Parathyroid adenoma (tissue), 2 donors: ENCODE results near the gene WWOX.

Experiments used
- H2AFZ ChIP-seq: fragments of 300-600 bp; sonication (generic); one replicate; pipeline ENCODE4 v1.7.0; 2017; ENCODE audit warnings: antibody characterized with exemption, mild to moderate bottlenecking
- H3K27ac ChIP-seq: fragments of 300-600 bp; sonication (generic); one replicate; pipeline ENCODE4 v1.7.0; 2017
- H3K27me3 ChIP-seq: fragments of 300-600 bp; sonication (generic); one replicate; pipeline ENCODE4 v1.7.0; 2017; ENCODE audit warnings: low read length; ENCODE audit not compliant: control insufficient read depth, insufficient read depth
- H3K36me3 ChIP-seq: fragments of 300-600 bp; sonication (generic); one replicate; pipeline ENCODE4 v1.7.0; 2017; ENCODE audit warnings: low read length; ENCODE audit not compliant: control insufficient read depth, insufficient read depth
- H3K4me1 ChIP-seq: fragments of 300-600 bp; sonication (generic); one replicate; pipeline ENCODE4 v1.7.0; 2017; ENCODE audit warnings: control low read depth
- H3K4me2 ChIP-seq: fragments of 300-600 bp; sonication (generic); one replicate; pipeline ENCODE4 v1.7.0; 2017; ENCODE audit warnings: low read length
- H3K4me3 ChIP-seq: fragments of 300-600 bp; sonication (generic); one replicate; pipeline ENCODE4 v1.7.0; 2017; ENCODE audit warnings: low read depth, low read length
- H3K79me2 ChIP-seq: fragments of 300-600 bp; sonication (generic); one replicate; pipeline ENCODE4 v1.7.0; 2017; ENCODE audit warnings: control low read depth
- H3K9ac ChIP-seq: fragments of 300-600 bp; sonication (generic); one replicate; pipeline ENCODE4 v1.7.0; 2017; ENCODE audit warnings: mild to moderate bottlenecking
- H3K9me3 ChIP-seq: fragments of 300-600 bp; sonication (generic); one replicate; pipeline ENCODE4 v1.7.0; 2017; ENCODE audit warnings: low read length; ENCODE audit not compliant: control insufficient read depth
- TF ChIP-seq, protein P1 (sequence below): fragments of 300-600 bp; sonication (generic); IDR thresholded peaks from one replicate; pipeline ENCODE4 v1.7.0; 2017; ENCODE audit warnings: antibody characterized with exemption, mild to moderate bottlenecking
- donor health status: primary hyperparathyroidism.

The WWOX gene

DNA sequence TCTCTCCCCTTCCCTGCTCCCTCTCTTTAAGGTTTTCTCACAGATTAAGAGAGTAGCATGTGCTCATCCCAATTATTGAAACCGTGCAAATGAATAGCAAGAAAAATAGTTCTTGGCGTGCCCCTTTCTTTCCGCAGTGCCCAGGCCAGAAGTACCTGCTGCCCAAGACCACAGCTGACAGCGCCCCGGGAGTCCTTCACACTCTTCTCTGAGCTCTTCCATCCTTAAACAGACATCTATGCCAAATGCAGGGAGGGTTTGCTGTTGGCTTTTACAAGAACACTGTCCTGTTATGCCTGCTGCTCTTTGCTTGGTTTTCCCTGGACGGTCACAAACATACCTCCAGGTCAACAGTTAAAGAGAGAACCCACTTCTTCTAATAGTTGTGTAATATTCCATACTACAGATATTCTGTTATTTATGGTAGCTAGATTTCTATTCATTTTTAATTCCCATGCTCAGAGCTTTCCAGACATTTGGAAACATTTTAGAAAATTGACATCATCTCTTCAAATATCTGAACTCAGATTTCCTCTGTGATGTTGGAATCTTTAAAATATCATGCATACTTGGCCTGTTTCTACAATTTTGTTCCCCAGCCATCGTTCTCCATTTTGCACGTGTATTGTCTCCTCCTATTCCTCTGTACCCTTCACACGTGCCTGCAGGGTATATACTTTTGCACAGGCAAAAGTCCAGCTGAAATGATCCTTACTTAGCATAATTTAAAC, 416.7 kb downstream of the WWOX start:
- Histone ChIP-seq H3K27me3 (no peaks in the 10 kb centered on the region), H3K4me3 (no peak overlapping the region), H2AFZ (no peak overlapping the region), H3K4me2 (no peak overlapping the region), H3K36me3 (no peaks in the 10 kb centered on the region), H3K79me2 (no peaks in the 10 kb centered on the region), H3K4me1 (peaks cover 4% of the 10 kb centered on the region), H3K9ac (no peak overlapping the region), H3K9me3 (no peaks in the 10 kb centered on the region), H3K27ac (no peak overlapping the region)
- TF ChIP-seq, protein P1, sequence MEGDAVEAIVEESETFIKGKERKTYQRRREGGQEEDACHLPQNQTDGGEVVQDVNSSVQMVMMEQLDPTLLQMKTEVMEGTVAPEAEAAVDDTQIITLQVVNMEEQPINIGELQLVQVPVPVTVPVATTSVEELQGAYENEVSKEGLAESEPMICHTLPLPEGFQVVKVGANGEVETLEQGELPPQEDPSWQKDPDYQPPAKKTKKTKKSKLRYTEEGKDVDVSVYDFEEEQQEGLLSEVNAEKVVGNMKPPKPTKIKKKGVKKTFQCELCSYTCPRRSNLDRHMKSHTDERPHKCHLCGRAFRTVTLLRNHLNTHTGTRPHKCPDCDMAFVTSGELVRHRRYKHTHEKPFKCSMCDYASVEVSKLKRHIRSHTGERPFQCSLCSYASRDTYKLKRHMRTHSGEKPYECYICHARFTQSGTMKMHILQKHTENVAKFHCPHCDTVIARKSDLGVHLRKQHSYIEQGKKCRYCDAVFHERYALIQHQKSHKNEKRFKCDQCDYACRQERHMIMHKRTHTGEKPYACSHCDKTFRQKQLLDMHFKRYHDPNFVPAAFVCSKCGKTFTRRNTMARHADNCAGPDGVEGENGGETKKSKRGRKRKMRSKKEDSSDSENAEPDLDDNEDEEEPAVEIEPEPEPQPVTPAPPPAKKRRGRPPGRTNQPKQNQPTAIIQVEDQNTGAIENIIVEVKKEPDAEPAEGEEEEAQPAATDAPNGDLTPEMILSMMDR: no peak

GRCh38 chr16:78519896-78520295, 420.4 kb downstream of the WWOX start:
- TF ChIP-seq, protein P1: no peak
- Histone ChIP-seq H3K4me3 (no peak overlapping the region), H3K4me1 (no peaks in the 10 kb centered on the region), H3K36me3 (no peaks in the 10 kb centered on the region), H3K79me2 (no peaks in the 10 kb centered on the region), H3K27ac (no peak overlapping the region), H3K9me3 (no peaks in the 10 kb centered on the region), H3K4me2 (no peak overlapping the region), H3K27me3 (no peaks in the 10 kb centered on the region), H3K9ac (no peak overlapping the region), H2AFZ (no peak overlapping the region)

DNA sequence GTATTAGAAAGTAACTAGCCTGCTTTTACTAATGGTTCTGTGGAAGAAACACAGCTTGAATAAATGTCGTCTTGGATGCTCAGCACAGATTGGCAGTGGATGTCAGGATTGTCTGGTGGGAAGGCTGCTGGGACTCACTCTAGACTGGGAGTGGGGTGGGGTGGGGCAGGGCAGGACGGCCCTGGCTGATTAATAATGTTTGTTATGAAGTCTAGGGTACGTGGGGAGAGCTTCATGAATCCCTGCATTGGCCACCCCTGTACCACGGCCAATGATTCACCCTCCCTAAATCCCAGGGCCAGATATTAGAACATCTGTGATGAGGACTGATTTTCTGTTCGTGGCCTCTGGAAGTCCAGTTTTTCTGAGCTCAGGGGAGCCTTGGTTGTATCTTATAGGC, 421.0 kb downstream of the WWOX start:
- Histone ChIP-seq H3K36me3 (no peaks in the 10 kb centered on the region), H3K9ac (no peak overlapping the region), H3K79me2 (no peaks in the 10 kb centered on the region), H3K4me3 (no peak overlapping the region), H3K27me3 (no peaks in the 10 kb centered on the region), H3K9me3 (no peaks in the 10 kb centered on the region), H3K27ac (no peak overlapping the region), H2AFZ (no peak overlapping the region), H3K4me1 (no peaks in the 10 kb centered on the region), H3K4me2 (no peak overlapping the region)
- TF ChIP-seq, protein P1: no peak

DNA sequence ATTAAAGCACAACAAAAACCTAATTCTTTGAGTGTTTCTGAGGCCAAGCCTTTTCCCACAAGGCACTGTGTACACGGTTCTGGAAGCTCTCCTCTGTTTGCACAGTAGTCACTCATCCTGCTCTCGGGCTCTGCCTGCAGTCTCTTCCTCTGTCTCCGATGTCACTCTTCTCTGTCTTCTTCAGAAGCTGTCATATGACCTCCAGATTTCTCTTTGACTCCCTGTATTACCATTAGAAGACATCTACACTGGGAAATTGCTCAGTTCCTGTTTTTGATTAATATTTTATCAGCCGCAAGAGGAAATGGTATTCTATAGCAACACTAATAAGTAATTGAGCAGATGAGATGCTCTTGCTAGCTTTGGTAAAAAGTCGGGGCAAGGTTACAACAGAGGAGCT, 422.9 kb downstream of the WWOX start:
- no peaks in the 10 kb centered on the region for H3K27me3 ChIP-seq
- TF ChIP-seq, protein P1: no peak
- H3K4me2 ChIP-seq: no peak overlapping the region
- H3K9me3 ChIP-seq: no peaks in the 10 kb centered on the region
- no peaks in the 10 kb centered on the region for H3K79me2 ChIP-seq
- no peak overlapping the region for H3K27ac ChIP-seq
- no peak overlapping the region for H3K9ac ChIP-seq
- H3K4me1 ChIP-seq: no peaks in the 10 kb centered on the region
- H2AFZ ChIP-seq: no peak overlapping the region
- H3K36me3 ChIP-seq: no peaks in the 10 kb centered on the region
- no peak overlapping the region for H3K4me3 ChIP-seq
